Stimulated activated CD4-positive, alpha-beta T cell treated with anti-CD3 and anti-CD28 coated beads, Interleukin-15, amount 100 ng/mL, for 48 hours (primary cell): Measurements from ENCODE around the gene SRGAP3.

Source experiments
- DNase-seq, 2 donors: peaks; one replicate each; pipeline ENCODE4 v3.0.0-alpha.2; 2020; ENCODE audit warnings: low read depth in 2 of 2

The SRGAP3 gene

GRCh38 chr3:9201955-9202354 is 47.5 kb downstream of the SRGAP3 start:
- DNase-seq = no peak

- DNase-seq = no peak
Measured at GRCh38 chr3:9201266-9201665, 48.2 kb downstream of the SRGAP3 start.

GRCh38 chr3:9199775-9200174 is 49.7 kb downstream of the SRGAP3 start:
- no peak for DNase-seq

GRCh38 chr3:9198899-9199335 is 50.5 kb downstream of the SRGAP3 start:
- DNase-seq = no peak

GRCh38 chr3:9198261-9198660 is 51.2 kb downstream of the SRGAP3 start:
- no peak for DNase-seq

GRCh38 chr3:9196020-9196419 is 53.4 kb downstream of the SRGAP3 start:
- no peak for DNase-seq

- no peak for DNase-seq
Measured at GRCh38 chr3:9195390-9195789, 54.1 kb downstream of the SRGAP3 start.

- no peak for DNase-seq
Measured at GRCh38 chr3:9194509-9195184, 54.8 kb downstream of the SRGAP3 start.

- no peak for DNase-seq
Measured at GRCh38 chr3:9193633-9194195, 55.7 kb downstream of the SRGAP3 start.

- no peak for DNase-seq
Measured at GRCh38 chr3:9193211-9193610, 56.2 kb downstream of the SRGAP3 start.

- no peak for DNase-seq
Measured at GRCh38 chr3:9192248-9193025, 57.0 kb downstream of the SRGAP3 start.

- DNase-seq = no peak
Measured at GRCh38 chr3:9190276-9190675, 59.2 kb downstream of the SRGAP3 start.

- no peak for DNase-seq
Measured at GRCh38 chr3:9188583-9188982, 60.9 kb downstream of the SRGAP3 start.

GRCh38 chr3:9185701-9186100 is 63.7 kb downstream of the SRGAP3 start:
- DNase-seq = no peak

- DNase-seq = no peak
Measured at GRCh38 chr3:9185046-9185445, 64.4 kb downstream of the SRGAP3 start.

- no peak for DNase-seq
Measured at GRCh38 chr3:9184461-9184835, 65.0 kb downstream of the SRGAP3 start.

GRCh38 chr3:9183811-9184460 is 65.5 kb downstream of the SRGAP3 start:
- DNase-seq = no peak

GRCh38 chr3:9183011-9183410 is 66.4 kb downstream of the SRGAP3 start:
- no peak for DNase-seq

- no peak for DNase-seq
Measured at GRCh38 chr3:9180764-9181117, 68.7 kb downstream of the SRGAP3 start.

GRCh38 chr3:9179826-9180763 is 69.4 kb downstream of the SRGAP3 start:
- DNase-seq = no peak

GRCh38 chr3:9178697-9179096 is 70.7 kb downstream of the SRGAP3 start:
- DNase-seq = no peak

GRCh38 chr3:9175421-9175820 is 74.0 kb downstream of the SRGAP3 start:
- no peak for DNase-seq
